Measurements from ENCODE around the gene RND3.

Gene RND3

DNA sequence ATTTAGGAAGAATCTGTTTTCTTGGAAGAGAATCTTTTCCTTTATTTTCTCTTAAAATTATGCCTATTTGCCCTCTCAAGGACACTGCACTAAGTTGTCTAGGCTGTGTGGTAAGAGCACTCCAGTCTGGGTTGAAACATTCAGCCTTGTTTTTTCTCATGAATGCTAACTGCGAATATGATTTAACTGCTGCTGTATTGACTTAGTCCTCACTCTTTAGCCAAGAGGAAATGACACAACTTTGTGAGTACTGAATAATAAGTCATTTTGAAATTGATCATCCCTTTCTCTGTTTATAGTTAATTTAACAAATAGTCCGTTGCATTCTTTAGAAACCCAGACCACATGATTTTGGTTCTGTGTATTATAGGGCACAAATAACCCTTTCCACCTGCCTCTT, 4.5 kb upstream of the RND3 start:
- DNase-seq (ENCODE audit: low spot score) = no peak

DNA sequence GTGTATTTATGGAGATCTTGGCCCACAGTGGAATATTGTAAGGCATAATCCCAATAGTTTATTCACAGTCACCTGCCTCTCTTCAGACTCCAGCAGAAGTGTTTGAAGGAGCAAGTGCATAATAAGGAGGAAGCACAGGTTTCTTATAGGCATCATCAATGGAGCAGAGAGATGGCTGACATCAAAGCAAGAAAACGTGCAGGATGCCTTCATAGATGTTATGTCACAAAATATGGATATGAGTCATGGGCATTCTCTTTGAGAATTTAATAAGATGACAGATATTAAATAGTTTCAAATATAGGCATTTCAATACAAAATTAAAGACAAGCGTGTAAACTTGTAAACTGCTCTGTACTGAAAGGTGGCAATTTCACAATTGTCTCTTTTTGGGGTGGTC, 4.0 kb upstream of the RND3 start:
- DNase-seq (ENCODE audit: low spot score) = no peak

DNA sequence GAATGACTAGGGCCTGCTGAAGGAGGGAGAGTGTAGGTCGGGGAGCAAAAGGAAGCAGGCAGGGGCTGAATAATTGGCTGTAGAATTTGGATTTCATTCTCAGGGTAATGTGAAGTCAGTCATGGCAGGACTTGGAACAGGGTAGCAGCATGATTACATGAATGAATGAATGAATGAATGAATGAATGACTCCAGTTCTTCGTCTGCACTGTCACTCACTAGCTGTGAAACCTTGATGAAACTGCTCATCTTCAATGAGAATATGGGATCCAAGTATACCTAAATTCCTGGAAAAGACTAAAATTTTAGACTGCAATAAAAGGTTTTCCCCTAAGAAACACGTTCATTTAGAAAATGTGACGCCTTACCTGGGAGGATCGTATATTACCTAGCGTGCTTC, 3.0 kb upstream of the RND3 start:
- DNase-seq (ENCODE audit: low spot score) = no peak

DNA sequence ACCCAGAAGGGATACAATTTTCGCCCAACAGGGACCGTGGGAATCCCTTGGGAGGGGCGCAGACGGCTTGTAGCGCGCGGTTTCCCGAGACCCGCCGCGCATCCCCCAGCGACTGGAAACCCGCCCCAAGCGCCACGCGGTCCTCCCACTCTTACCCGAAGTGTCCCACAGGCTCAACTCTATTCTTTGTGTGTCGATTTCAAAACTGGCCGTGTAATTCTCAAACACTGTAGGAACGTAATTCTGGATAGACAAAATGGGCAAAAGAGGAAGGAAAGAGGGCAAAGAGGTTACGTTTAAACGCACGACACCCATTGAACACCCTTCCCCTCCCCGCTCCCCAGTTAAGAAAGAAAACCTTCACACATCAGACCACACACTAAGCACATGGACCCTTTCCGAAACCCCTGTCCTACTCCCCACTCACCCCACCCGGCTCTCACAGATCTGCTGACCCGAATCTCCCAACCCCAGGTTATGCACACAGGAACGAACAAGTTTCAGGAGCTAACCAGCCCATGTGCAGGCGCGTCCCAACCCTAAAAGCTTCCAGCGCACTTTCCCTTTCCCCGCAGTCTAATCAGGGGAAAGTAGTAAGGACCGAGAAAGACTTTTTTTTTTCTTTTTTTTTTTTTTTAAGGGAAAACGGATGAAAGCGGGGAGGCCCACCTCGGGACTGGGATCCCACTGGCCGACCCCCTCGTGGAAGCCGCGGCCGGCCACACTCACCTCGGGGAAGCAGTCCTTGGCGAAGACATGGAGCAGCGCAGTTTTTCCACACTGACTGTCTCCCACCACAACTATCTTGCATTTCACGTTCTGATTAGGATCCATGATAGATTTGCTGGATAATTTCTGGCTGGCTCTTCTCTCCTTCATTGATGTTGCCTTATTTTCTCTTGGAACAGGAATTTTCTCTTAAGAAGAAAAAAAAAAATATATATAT, 655 bp downstream of the RND3 start:
- DNase-seq (ENCODE audit: low spot score) = peak; percentile 70

DNA sequence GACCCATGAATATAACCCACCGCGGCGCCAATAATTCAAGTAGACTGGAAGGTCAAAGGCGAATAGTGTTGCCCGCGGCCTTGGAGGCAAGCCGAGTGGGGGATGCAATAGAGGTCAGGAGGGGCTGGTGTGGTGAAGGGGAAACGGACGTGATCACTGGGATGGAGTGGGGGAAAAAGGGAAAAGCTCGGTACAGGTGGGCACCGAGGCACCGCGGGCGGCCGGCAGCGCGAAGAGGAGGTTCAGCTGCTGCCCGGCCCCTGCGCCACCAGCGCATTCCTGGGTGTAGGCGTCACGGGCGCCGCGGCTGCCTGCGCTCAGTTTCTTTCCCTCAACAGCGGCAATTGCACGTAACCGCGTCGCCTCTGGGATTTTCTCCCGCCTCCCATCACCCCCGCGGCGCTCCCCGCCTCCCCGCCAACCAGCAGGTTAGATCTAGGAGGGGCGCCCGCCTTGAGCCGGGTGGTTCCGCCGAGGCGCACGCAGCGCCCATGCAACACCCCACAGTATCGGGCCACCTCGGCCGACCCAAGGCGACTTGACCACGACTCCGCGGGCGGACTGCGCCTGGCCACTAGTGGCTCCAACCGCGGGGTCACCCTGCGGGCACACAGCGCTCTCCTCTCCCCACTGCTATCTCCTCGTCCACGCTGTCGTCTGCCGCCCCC, 1.5 kb downstream of the RND3 start:
- DNase-seq (ENCODE audit: low spot score) = peak; percentile 79

DNA sequence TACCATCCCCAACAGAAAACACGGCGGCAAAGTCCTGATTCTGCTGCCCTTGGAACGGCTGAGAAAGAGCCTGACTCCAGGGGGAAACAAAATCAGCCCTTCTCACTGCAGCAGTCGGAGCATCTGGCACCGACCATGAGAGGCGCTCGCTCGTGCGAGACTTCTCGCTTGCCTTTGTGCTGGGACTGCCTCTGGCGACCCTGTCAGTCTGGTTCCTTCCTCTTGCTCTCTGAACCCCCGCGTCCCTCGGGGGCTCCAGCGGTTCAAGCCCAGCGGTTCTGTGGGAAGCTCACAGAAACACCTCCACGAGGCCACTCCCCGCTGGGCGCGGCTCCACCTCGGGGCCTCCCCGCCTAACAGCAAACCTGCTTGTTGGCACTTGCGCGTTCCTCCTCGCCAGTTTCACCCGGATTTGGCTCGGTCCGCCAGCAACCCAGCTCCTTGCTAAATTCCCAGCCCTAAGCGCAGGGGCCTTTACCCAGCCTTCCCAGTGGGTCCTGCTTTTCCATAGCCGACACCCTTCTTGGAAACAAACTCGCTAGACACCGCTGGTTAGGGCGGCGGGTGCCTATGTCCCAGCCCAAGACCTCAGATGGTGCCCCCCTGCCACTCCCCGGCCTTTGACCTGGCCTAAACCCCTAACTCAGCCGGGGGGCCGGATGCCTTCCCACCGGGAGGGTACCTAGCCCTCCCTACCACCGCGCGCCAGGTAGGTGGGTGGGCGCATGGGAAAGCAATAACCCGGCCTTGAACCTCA, 2.2 kb downstream of the RND3 start:
- DNase-seq (ENCODE audit: low spot score) = peak; percentile 69

DNA sequence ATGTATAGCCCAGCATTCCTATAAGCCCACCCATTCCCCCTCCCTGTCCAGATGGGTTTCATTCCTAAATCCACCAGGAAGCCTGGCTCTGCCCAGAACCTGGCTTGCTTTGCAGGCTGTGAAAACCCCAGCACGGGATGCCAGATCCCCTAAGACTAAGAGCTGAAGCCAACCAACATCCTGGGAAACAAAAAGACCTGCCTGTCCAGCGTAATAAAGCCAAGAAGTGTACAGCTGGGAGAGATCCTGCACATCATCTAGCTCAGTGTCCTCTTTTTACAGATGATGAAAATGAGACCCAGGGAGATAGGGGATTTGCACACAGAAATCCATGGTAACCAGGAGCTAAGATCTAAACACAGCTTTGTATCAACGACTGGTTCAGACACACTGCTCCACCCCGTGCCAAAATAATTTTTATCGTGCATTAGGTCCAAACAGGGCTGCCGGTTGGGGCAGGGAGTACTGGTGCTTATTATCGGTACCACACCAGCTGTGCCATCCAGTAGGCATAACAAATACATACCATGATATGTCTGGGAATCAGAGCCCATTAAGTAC, 2.9 kb downstream of the RND3 start:
- DNase-seq (ENCODE audit: low spot score) = peak; percentile 28

DNA sequence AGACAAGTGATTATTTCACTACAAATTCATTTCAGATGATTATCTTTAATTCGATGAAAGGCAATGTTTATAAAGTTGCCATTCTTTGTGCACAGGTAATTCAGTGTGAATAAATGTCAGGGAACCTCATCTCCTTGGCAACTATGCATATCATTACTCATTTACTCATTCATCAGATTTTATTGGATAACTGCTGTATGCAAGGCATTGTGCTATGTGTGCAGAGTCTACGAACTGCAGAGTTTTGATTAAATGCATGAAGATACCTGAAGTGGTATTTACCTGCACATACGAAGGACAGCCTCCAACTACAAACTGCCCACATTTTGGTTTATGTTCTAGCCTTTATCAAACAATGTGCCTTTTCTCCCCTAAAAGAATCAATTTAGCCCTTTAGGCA, 3.5 kb downstream of the RND3 start:
- DNase-seq (ENCODE audit: low spot score) = no peak

DNA sequence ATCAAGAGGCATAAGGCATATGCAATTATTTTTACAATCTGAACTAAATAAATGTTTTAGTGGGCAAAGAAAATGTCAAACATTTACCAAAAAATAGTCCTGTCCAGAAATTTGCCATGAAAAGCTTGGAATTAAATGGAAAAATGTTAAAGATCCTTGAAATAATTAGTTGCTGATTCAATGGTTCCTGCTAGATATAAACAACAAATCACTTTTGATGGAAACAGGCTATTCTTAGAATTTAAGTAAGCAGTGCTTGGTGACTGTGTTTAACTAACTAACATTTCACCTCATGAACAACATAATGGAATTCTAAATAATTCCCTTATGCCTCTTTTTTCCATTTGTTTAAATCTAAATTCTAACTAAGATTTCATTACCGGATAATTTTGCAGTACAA, 3.9 kb downstream of the RND3 start:
- DNase-seq (ENCODE audit: low spot score) = no peak

DNA sequence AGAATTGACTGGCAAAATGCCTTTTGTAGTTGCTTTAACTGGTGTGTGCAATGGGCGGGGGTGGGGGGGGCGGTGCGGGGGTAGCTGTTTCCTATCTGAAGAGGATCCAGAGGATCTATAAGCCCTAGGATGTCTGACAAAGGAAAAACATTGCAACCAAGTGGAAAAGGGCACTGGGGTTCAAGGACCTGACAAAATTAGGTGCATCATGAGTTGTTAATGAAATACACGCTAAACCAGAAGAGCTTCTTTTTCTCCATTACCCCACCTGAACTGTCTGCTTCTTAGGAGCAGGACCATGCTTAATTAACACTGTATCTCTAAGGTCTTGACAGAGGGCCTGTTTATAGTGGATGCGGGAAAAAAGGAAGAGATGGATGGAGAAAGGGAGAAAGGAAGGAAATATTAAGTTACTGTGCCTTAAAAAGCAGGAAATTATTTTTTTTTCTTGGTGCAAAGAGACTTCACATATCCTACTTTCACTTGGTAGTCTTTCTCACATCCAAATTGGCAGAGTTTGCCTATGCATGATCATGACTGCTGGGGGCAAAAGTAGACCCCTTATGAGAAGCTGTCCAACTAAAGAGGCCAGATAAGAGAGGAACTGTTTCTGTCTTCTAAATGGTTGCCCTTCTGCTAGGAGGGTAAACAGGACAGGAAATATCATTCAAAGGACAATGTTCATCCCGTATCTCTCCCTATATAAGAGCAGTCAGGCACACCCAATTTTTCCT, 4.6 kb downstream of the RND3 start:
- DNase-seq (ENCODE audit: low spot score) = no peak

DNA sequence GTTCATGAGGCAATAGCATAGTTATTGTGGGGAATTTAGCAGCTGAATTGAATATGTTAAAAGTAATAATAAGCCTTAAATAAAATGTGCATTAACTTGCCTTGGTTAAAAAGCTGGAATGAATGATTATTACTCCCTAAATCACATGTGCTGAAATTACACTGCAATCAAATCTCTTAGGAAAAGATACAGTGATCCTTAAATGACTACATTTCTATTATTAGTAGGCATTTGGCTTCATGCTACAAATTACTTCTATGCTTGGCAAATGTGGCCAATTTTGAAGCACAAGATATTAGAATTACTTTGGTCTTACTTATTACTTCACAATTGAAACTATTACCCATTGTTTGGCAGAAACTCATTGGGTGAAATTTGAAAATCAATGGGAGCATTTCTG, 5.4 kb downstream of the RND3 start:
- DNase-seq (ENCODE audit: low spot score) = no peak

DNA sequence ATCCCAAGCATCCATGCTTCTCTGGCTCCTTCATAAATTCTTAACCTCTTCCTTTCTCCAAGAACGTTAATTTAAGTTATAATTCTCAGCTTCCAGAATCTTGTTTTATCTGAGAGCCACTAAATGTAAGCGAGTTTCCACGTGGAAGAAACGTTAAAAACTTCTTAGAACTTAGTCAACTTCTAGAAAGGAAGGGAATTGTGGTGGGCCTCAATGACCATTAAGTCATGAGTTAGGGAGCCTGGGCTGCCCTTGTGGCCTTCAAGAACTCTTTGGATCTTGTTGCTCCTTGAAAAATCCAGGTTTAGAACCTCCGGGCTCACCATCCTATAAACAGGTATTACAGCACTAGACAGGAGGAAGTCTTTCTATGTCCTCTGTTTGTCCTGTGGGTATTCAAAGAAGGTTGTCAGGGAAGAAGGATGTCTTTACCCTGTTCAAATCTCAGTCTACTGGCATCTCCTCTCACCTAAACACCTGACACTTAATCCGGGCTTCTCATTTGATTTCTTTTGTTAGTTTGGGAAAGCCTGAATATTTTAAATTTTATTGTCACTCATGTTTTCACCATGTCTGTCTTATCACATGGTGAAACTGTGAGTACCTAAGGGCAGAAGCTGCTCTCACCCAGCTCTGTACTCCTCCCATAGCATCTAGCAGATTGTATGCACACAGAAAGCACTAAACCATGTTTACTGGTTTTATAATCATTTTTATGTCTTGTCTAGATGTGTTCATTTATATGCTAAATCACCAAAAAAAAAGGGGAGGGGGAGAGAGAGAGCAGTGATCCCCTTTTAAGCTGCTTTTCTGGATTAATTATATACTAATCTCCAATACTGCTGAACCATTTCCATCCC, 6.3 kb downstream of the RND3 start:
- no peak for DNase-seq (ENCODE audit: low spot score)

DNA sequence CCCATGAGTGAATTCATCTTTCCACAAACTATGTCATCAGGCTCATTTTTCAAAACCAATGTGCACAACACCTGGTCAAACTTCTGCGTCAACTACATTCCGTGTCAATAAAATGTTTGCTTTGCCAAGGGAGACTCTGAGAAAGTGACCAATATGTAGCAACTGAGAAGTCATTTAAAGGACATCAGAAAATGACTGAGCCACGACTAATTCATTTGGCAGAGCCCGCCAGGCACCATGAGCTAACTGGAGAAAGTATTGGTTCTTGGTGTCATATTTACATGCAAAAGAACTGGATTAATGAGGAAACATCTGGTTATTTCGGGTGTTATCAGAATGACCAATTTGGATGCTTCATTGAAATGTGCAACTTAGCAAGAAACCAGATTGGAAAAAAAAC, 7.2 kb downstream of the RND3 start:
- DNase-seq (ENCODE audit: low spot score) = no peak

DNA sequence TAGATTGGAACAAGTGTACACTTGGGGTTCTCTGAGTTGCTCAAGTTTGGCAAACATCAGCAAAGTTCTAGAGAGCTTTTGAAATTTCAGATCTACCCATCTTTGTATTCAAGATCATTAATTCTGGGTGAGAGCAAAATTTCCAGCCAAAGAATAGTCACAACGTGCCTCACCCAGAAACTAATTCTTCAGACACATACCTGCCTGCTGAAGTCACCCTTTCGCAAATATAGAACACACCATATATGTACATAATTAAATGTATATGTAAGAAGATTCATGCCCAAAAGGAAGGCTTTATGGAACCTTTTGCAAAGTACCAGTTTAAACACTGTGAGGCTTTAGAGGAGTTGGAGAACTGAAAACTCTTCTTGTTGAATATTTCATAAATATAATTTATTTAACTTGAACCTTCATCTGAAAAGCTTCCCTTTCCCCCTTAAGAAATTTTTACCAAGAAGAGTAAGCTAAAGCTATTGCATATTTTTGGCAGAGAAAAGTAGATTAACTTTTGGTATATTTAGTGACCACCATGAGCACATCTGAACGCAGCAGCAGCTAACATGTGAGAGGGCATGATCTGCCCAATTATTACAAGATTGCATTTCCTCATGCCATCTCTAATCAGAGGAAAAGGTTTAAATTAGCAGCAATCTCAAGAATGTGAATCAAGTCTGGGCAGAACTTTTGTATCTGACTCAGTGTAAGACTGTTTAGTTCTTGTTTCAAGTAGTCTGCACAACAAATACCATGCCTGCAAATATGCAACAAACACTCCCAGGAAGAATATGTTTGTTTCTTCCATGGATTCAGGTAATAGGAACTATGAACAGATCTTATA, 8.2 kb downstream of the RND3 start:
- DNase-seq (ENCODE audit: low spot score) = no peak

DNA sequence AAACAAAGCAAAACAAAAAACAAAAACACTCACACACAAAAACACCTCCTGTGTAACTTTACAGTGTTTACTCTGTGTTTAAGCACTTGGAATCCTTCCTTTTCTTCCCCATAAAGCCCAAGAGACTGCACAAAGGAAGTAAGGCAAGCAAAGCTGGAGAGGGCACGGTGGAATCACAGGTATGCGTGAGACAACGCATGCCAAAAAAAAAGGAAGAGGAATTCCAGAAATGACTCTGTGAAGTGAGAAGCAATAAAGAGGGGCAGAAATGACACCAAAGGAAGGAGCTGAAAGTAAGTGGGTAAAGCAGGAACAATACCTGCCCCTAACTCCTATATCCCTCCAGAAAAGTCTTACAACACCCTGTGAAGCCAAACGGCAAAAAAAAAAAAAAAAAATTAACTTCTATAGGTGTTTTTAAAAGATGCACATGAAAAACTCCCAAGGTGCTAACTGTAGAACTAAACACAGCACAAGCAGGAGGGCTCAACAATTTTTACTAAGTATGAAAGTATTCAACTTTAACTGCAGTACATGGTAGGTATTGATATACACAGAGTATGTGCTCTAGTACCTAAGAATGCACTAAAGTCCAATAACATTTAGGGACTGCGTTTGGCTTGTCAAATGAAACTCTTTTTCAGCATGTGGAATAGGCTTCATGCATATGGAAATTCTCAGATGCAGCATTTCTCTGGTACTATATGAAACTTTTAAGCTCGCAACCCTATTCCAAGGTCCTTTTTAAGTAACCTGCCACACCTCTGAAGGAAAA, 9.1 kb downstream of the RND3 start:
- DNase-seq (ENCODE audit: low spot score) = no peak

DNA sequence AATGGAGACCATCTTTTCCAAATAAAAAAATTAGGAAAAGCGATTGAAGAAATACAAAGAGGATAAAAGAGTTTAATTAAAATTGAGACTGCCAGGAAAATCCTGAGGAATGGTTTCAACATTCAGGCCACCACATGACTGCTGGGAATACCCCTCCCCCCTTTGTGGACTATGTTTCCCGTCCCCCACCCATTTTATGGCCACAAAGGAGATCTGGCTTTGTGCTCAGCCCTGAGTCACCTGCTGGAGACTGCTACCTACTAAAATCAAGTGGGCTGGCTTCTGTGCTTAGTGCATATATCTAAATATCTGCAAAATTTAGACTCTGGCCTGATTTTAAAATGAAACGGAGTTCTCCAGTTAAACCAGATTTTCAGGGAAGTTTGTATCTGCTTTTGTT, 10.1 kb downstream of the RND3 start:
- no peak for DNase-seq (ENCODE audit: low spot score)

DNA sequence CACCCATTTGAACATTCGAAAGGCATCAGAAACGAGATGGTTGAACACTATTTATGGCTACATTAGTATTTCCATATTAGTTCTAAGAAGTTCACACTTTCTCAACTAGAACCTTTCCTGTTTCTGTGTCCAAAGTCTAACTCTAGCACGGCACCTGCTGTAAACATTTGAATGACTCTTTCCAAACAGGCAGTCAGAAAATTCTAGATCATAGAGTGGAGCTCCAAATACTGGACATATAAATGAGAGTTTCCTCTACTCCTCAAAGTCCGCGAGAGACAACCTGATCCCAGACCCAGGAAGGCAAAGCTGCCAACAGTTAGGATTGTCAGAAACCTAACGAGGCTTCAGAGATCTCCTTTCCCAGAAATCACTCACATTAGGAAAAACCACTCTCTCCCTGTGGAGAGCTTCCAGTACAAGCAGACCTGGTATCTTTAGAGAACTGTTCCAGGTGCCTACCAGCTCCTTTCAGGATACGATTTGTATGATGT, 10.6 kb downstream of the RND3 start:
- no peak for DNase-seq (ENCODE audit: low spot score)

DNA sequence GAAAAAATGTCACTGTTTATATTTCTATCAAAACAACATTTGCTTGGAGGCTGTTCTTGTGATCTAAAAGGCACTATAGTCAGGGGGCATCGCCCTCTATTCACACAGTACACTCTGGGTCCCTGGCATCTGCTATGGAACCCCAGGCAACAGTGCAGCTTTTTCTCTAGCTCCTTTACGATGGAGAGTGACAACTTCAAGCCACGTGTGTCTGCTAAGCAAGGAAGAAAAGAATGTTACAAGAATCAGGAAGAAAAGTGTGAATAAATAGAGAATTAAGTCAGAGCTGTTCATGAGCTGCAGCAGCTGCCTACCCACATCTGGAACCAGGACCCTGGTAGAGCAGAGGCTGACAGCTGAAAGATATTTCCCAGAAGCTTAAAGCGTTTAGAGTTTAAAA, 11.2 kb downstream of the RND3 start:
- no peak for DNase-seq (ENCODE audit: low spot score)
